ENCODE data around the gene SBNO1.
A peak's percentile ranks its signal among the peaks of the same experiment; 100 is the strongest.
"Not testable (repeated sequence)": the region's sequence is repeated elsewhere in the genome, so short reads cannot be mapped to it uniquely, and the experiment has no call there.

The SBNO1 gene

DNA sequence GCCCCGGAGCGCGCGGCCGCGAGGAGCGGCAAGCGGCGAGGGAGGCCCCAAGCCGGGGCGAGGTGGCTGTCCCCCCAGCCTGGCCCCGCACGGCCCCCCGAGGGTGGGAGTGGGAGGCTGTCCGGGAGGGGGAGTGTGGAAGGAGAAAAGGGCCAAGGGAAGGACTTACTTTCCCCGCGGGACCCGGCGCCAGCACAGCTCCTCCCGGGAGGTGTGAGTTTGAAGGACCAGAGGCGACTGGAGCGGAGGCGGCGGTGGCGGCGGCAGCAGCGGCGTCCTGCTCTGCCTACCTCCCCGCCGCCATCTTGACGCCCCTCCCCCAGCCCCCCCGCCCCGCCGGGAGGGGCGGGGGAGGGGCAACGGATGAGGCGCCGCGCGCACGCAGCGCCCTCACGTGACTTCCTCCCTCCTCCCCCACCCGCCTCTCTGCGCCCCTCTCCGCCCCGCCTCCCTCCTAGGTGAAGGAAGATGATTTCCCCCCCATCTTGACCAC is at the start of gene SBNO1:
Gene SBNO1, minus strand, starts transcription at position 316 of the 493 bp plus-strand sequence. CDS start 14,406 bp downstream, outside the sequence.
- DNase-seq (ENCODE audit: low spot score), result peak; percentile 93

DNA sequence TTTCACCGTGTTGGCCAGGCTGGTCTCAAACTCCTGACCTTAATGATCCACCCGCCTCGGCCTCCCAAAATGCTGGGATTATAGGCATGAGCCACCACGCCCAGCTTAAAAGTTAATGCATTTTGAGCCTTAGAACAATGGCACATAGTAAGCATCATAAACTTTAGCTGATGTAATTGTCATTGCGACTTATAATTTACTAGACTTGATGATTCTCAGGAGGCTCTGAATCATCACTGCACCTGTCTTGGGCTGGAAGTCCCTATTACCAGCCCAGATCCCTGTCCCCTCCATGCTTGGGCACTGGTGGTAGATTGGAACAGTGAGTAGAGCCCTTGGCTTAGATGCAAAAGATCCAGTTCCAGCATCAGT is 45.4 kb upstream of the SBNO1 start:
- DNase-seq (ENCODE audit: low spot score), result no peak

DNA sequence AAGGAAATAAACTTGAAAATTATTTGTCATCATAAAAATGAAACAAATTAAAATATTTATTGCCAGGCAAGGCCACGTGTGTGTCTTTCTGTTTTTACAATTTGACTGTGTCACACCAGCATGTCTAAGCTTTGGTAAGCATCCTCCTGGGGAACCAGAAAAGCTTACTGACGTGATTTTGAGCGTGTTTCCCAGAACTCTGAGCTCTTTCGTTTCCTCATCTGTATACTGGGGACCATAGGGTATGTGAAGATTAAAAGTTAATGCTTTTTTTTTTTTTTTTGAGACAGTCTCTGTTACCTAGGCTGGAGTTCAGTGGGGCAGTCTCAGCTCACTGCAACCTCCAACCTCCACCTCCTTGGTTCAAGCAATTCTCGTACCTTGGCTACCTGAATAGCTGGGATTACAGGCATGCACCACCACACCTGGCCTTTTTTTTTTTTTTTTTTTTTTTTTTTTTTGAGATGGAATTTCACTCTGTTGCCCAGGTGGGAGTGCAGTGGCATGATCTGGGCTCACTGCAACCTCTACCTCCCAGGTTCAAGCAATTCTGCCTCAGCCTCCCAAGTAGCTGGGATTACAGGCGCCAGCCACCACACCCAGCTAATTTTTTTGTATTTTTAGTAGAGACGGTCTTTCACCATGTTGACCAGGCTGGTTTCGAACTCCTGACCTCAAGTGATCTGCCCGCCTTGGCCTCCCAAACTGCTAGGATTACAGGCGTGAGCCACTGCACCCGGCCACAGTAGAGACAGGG is 44.8 kb upstream of the SBNO1 start:
- DNase-seq (ENCODE audit: low spot score), result not testable (repeated sequence)

DNA sequence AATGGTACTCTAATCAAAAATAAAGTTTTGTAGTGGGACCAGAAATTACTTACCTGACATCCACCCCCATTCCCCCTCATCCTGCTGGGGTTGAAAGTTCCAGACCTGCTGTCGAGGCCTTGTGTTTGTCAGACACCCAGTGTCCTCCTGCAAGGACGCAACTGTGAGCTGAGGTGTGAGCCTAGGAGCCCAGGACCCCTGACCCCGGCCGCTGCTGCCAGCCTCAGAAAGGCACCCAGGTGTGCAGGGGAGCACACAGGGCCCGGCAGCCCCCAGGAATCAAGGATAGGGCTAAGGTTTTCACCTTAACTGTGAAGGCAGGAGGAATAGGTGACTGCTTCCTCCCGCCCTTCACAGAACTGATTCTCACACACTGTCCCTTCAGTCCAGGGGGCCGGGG is 44.0 kb upstream of the SBNO1 start:
- DNase-seq (ENCODE audit: low spot score), result not testable (repeated sequence)

DNA sequence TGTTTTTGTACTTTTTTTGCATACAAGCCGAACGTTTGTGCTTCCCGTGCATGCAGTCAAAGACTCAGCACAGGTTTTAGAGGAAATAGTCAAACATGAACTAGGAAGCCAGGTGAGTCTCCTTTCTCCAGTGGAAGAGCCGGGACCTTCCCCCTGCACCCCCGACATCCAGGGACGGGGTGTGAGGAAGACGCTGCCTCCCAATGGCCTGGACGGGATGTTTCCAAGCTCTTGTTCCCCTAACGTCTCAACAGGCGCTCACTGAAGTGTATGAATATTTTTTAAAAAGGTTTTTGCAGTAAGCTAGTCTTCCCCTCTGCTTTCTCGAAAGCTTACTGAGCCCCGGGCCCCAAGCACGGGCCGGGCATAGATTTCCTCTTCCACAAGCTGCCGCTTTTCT is 43.3 kb upstream of the SBNO1 start:
- DNase-seq (ENCODE audit: low spot score), result not testable (repeated sequence)

- not testable (repeated sequence) for DNase-seq (ENCODE audit: low spot score)
These were observed 42.6 kb upstream of the SBNO1 start for GRCh38 chr12:123407269-123407668.

DNA sequence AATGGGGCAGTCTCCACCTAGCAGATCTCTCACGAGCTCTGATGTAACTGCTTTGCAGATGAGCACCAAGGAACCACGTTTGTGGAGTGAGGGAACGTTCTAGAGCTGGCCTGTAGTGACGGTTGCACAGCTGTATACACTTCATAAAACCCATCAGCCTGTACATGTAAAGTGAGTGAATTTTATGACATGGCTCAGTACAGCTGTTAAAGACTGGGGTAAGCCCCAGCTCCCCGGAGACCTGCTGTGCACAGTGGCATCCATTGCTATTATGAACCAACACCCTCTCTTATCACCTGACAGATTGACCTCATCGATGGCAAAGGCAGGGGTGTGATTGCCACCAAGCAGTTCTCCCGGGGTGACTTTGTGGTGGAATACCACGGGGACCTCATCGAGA is 39.9 kb upstream of the SBNO1 start:
- DNase-seq (ENCODE audit: low spot score), result no peak

- no peak for DNase-seq (ENCODE audit: low spot score)
These were observed 37.4 kb upstream of the SBNO1 start for GRCh38 chr12:123401753-123402683.

- DNase-seq (ENCODE audit: low spot score), result no peak
These were observed 34.6 kb upstream of the SBNO1 start for GRCh38 chr12:123399255-123399617.

- DNase-seq (ENCODE audit: low spot score), result no peak
These were observed 34.1 kb upstream of the SBNO1 start for GRCh38 chr12:123398550-123399254.

DNA sequence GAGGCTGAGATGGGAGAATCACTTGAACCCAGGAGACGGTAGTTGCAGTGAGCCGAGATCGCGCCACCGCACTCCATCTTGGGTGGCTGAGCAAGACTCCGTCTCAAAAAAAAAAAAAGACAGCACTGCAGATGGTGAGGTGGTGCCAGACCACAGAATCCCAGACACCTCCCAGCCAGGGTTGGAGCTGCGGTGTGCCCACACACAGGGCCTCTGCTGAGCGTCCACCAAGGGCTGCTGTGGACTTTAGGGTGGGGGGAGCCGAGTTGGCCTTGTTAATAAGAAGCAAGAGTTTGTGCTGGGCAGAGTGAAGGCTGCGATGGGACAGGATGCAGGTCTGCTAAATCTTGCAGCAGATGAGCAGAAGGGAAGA is 33.5 kb upstream of the SBNO1 start:
- no peak for DNase-seq (ENCODE audit: low spot score)

GRCh38 chr12:123397400-123397799 is 32.8 kb upstream of the SBNO1 start:
- DNase-seq (ENCODE audit: low spot score), result no peak

DNA sequence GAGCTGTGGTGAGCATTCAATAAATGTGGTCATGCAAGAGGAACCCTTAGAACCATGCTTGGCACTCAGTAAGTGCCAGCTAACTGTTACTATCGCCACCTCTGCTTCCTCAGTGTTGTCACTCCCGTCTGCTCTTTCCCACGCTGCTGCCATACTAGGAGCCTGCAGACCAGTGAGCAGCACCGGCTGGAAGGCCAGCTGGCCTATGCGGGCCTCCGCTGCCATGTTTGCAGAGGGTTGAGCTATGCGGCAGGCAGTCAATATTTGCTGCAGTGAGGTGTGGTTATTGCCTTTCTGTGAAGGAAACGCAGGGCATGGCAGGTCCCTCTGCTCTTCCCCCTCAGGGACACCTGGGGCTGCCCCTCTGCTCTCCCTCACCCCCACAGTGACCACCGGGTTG is 32.3 kb upstream of the SBNO1 start:
- no peak for DNase-seq (ENCODE audit: low spot score)

DNA sequence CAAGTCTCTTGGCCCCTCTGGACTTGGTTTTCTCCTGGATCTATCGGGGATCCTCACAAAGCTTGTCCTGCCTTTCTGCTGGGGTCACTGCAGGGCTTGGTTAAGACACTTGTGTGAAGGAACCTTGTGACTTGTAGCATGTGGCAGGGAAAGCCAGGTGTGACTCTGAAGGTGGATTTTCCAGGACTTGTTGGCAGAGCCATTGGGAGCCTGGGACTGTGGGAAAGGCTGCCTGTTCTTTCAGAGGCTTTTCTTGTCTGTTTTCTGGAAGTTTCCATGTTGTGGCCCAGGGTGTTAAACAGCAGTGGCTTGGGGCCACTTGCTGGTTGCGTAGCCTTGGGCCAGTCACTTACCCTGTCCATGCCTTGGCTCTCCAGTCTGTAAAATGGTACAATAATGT is 31.9 kb upstream of the SBNO1 start:
- DNase-seq (ENCODE audit: low spot score), result no peak

GRCh38 chr12:123395236-123395635 is 30.6 kb upstream of the SBNO1 start:
- no peak for DNase-seq (ENCODE audit: low spot score)

DNA sequence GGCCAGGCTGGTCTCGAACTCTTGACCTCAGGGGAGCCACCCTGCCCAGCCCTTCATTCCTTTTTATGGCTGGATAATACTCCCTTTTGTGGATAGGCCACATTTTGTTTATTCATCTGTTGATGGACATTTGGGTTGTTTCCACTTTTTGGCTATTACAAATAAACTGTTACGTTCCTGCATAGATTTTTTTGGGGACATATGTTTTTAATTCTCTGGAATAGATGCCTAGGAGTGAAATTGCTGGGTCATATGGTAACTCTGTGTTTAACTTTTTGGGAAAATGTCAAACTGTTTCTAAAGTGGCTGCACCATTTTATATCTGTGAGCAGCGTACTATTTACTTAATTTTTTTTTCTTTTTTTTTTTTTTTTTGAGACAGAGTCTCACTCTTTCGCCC is 29.1 kb upstream of the SBNO1 start:
- no peak for DNase-seq (ENCODE audit: low spot score)

- DNase-seq (ENCODE audit: low spot score), result no peak
These were observed 27.1 kb upstream of the SBNO1 start for GRCh38 chr12:123391546-123392343.

- DNase-seq (ENCODE audit: low spot score), result no peak
These were observed 26.1 kb upstream of the SBNO1 start for GRCh38 chr12:123390498-123391426.

DNA sequence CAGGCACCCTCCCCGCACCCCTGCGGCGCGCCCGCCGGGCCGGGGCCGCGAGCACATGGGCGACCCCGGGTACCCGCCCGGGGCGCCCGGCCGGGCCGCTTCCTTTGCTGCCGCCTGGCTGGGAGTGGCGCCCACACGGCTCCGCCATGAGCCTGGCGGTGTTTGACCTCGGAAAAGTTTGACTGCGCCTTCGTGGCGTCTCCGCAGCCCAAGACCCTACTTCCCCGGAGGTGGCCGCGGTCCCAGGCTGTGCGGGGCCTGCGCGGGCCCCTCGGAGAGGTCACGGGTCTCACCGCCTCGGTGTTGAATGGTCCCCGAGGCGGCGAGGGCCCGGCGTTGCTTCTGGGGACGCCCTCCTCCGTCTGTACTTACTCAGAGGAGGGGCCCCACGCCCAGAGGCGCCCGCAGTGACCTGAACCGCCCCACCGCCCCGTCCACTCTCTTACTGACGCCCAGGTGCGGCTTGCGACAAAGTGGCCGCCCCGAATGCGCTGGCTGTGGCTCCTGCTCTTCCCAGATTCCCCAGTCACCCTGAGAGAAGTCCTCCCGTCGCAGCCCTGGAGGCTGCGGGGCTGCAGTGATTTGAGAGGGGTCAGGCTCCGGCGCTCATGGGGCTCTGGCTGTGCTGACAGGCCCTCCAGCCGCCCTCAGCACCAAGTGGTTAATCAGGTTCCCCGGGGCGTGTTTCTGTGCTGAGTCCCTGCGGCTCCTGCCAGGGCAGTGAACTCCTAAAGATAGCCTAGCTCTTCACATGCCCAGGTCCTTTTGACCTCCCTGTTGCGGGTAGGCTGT is 25.1 kb upstream of the SBNO1 start:
- DNase-seq (ENCODE audit: low spot score), result peak; percentile 39

Data from NAMALWA (cell line).